Mesenchymal stem cell (in vitro differentiated cells and primary cell): ENCODE data around the gene TAC4.

Source experiments
- DNase-seq: peaks from one replicate; pipeline ENCODE4 v3.0.0-alpha.2; 2013
- H2AFZ ChIP-seq: one replicate; pipeline ENCODE4 v1.6.1; 2013; ENCODE audit warnings: low read depth, mild to moderate bottlenecking, control low read depth, inconsistent platforms, low read length, moderate library complexity
- H2AK5ac ChIP-seq: 2 replicates; pipeline ENCODE4 v1.6.1; 2013; ENCODE audit warnings: low read length, moderate library complexity, mild to moderate bottlenecking, inconsistent platforms; ENCODE audit not compliant: severe bottlenecking
- H2BK120ac ChIP-seq: one replicate; pipeline ENCODE4 v1.6.1; 2013; ENCODE audit warnings: low read depth, mild to moderate bottlenecking, inconsistent platforms, low read length, moderate library complexity
- H2BK12ac ChIP-seq, 2 experiments: one replicate each; pipeline ENCODE4 v1.6.1; 2013; ENCODE audit warnings: inconsistent platforms in 2 of 2, low read length in 2 of 2, mild to moderate bottlenecking in 2 of 2, moderate library complexity in 2 of 2, control low read depth in 1 of 2
- H2BK15ac ChIP-seq: one replicate; pipeline ENCODE4 v1.6.1; 2013; ENCODE audit warnings: mild to moderate bottlenecking, low read depth, inconsistent platforms; ENCODE audit not compliant: poor library complexity, severe bottlenecking
- H2BK5ac ChIP-seq: 2 replicates; pipeline ENCODE4 v1.6.1; 2013; ENCODE audit warnings: low read depth, mild to moderate bottlenecking, low read length, control low read depth, inconsistent platforms; ENCODE audit not compliant: poor library complexity, severe bottlenecking
- H3K14ac ChIP-seq, 2 experiments: one replicate each; pipeline ENCODE4 v1.6.1; 2013; ENCODE audit warnings: inconsistent platforms in 2 of 2, low read length in 2 of 2, control low read depth in 1 of 2, mild to moderate bottlenecking in 1 of 2, moderate library complexity in 1 of 2
- H3K18ac ChIP-seq, 2 experiments: one replicate each; pipeline ENCODE4 v1.6.1; 2013; ENCODE audit warnings: inconsistent platforms in 2 of 2, low read length in 2 of 2, control low read depth in 1 of 2, low read depth in 1 of 2, mild to moderate bottlenecking in 1 of 2
- H3K23ac ChIP-seq, 2 experiments: one replicate each; pipeline ENCODE4 v1.6.1; 2013; ENCODE audit warnings: inconsistent platforms in 2 of 2, low read length in 2 of 2, mild to moderate bottlenecking in 2 of 2, moderate library complexity in 2 of 2, control low read depth in 1 of 2
- H3K27ac ChIP-seq: 2 replicates; pipeline ENCODE4 v1.5.1; 2013; ENCODE audit warnings: mild to moderate bottlenecking, moderate library complexity, low read length, control low read depth, inconsistent platforms; ENCODE audit not compliant: poor library complexity, severe bottlenecking
- H3K27me3 ChIP-seq, 2 experiments: 2 replicates each; pipeline versions ENCODE4 v1.6.1 to v1.7.0; 2013; ENCODE audit warnings: low read length in 2 of 2, mild to moderate bottlenecking in 2 of 2, moderate library complexity in 2 of 2, control low read depth in 1 of 2, inconsistent platforms in 1 of 2; ENCODE audit not compliant: control insufficient read depth in 1 of 2, insufficient read depth in 1 of 2
- H3K36me3 ChIP-seq, 2 experiments: 2 replicates each; pipeline versions ENCODE4 v1.6.1 to v1.7.0; 2013; ENCODE audit warnings: low read length in 2 of 2, control low read depth in 1 of 2, inconsistent platforms in 1 of 2, low read depth in 1 of 2, mild to moderate bottlenecking in 1 of 2; ENCODE audit not compliant: insufficient read depth in 2 of 2, control insufficient read depth in 1 of 2
- H3K4ac ChIP-seq, 2 experiments: one replicate each; pipeline ENCODE4 v1.6.1; 2013; ENCODE audit warnings: inconsistent platforms in 2 of 2, low read length in 2 of 2, mild to moderate bottlenecking in 2 of 2, moderate library complexity in 2 of 2, control low read depth in 1 of 2, low read depth in 1 of 2
- H3K4me1 ChIP-seq: 2 replicates; pipeline ENCODE4 v1.6.1; 2013; ENCODE audit warnings: low read depth, low read length, control low read depth; ENCODE audit not compliant: control insufficient read depth, insufficient read depth
- H3K4me2 ChIP-seq: 2 replicates; pipeline ENCODE4 v1.6.1; 2013; ENCODE audit warnings: low read length, mild to moderate bottlenecking, inconsistent platforms; ENCODE audit not compliant: poor library complexity, severe bottlenecking
- H3K4me3 ChIP-seq, 2 experiments: 2 replicates each; pipeline versions ENCODE4 v1.5.1 to v1.7.0; 2013; ENCODE audit warnings: low read length in 2 of 2, mild to moderate bottlenecking in 2 of 2, control low read depth in 1 of 2, low read depth in 1 of 2; ENCODE audit not compliant: insufficient read depth in 1 of 2
- H3K79me1 ChIP-seq: replicated peaks from 2 replicates; pipeline ENCODE4 v1.6.1; 2013; ENCODE audit warnings: mild to moderate bottlenecking, control low read depth, low read length, inconsistent platforms; ENCODE audit not compliant: poor library complexity, severe bottlenecking
- H3K9ac ChIP-seq: 2 replicates; pipeline ENCODE4 v1.7.0; 2013; ENCODE audit warnings: mild to moderate bottlenecking, low read length, moderate library complexity
- H3K9me3 ChIP-seq: 2 replicates; pipeline ENCODE4 v1.7.0; 2013; ENCODE audit warnings: mild to moderate bottlenecking, low read length; ENCODE audit not compliant: control insufficient read depth
- H4K8ac ChIP-seq: one replicate; pipeline ENCODE4 v1.6.1; 2013; ENCODE audit warnings: inconsistent platforms, mild to moderate bottlenecking, low read length, moderate library complexity
- H4K91ac ChIP-seq: one replicate; pipeline ENCODE4 v1.6.1; 2013; ENCODE audit warnings: mild to moderate bottlenecking, low read length, inconsistent platforms
- WGBS: methylation state at CpG from one replicate; pipeline ENCODE4 v1.1.7; 2013; ENCODE audit warnings: mixed read lengths; 5-methylcytosine and 5-hydroxymethylcytosine counted together

Gene TAC4

DNA sequence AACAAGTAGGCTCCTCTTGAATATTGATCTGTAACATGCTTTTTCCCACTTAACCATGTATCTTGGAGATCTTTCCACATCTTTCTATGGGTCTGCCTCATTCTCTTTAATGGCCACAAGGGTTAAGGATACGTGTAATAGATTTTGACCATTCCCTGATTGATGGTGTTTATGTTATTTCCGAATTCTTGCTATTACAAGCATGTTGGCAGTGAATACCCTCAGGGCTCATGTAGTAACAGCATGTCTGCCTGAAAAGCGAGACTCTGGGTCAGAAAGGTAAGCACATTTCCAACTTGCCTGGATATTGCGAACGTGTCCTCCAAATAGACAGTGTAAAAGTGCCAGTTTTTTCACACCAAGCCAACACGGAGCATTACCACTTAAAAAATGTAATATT is 5.0 kb downstream of the TAC4 start:
- Histone ChIP-seq H3K18ac (no peak overlapping the region), H3K79me1 (peaks cover 34% of the 10 kb centered on the region), H2BK15ac (no peak overlapping the region), H2BK12ac (no peak overlapping the region), H3K9ac (no peak overlapping the region), H3K36me3 (peaks cover 4 to 47% of the 10 kb centered on the region in 2 experiments), H3K4me1 (peaks cover 21% of the 10 kb centered on the region), H3K23ac (no peak overlapping the region), H3K27me3 (no peaks in the 10 kb centered on the region), H2BK120ac (no peak overlapping the region), H3K27ac (no peak overlapping the region), H2AFZ (no peak overlapping the region), H3K4me2 (no peak overlapping the region), H4K8ac (no peak overlapping the region), H3K4me3 (no peak overlapping the region), H2BK5ac (no peak overlapping the region), H3K9me3 (no peaks in the 10 kb centered on the region), H4K91ac (no peak overlapping the region), H3K4ac (no peak overlapping the region), H2AK5ac (no peak overlapping the region), H3K14ac (no peak overlapping the region)
- WGBS, result 76% methylated on average over 5 of the region's 6 CpGs
- no peak for DNase-seq

DNA sequence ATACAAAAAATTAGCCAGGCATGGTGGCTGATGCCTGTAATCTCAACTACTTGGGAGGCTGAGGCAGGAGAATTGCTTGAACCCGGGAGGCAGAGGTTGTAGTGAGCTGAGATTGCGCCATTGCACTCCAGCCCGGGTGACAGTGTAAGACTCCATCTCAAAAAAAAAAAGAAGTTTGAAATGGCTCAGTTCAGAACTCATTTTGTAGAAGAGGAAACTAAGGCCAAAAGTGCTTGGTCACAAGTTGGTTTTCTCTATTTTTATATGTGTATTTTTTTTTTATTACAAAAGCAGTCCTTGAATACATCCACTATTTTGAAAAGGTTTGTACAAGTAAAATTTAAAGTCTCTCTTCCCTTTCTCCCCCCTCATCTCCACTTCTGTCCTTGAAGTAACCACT is 5.5 kb downstream of the TAC4 start:
- H2BK5ac ChIP-seq, result no peak overlapping the region
- no peak overlapping the region for H3K27ac ChIP-seq
- H2AFZ ChIP-seq, result no peak overlapping the region
- no peaks in the 10 kb centered on the region for H3K27me3 ChIP-seq
- no peak overlapping the region for H4K91ac ChIP-seq
- H3K18ac ChIP-seq, result no peak overlapping the region
- no peak for DNase-seq
- no peak overlapping the region for H3K9ac ChIP-seq
- H3K4me3 ChIP-seq, result no peak overlapping the region
- no peak overlapping the region for H3K14ac ChIP-seq
- H2BK15ac ChIP-seq, result no peak overlapping the region
- peaks cover 34% of the 10 kb centered on the region for H3K79me1 ChIP-seq
- peaks cover 4 to 44% of the 10 kb centered on the region in 2 experiments for H3K36me3 ChIP-seq
- H3K23ac ChIP-seq, result no peak overlapping the region
- H2BK120ac ChIP-seq, result no peak overlapping the region
- 96% methylated on average over 3 of the region's 3 CpGs for WGBS
- H3K4me2 ChIP-seq, result no peak overlapping the region
- H2BK12ac ChIP-seq, result no peak overlapping the region
- H3K4me1 ChIP-seq, result peaks cover 23% of the 10 kb centered on the region
- H3K9me3 ChIP-seq, result no peaks in the 10 kb centered on the region
- H3K4ac ChIP-seq, result no peak overlapping the region
- H4K8ac ChIP-seq, result no peak overlapping the region
- H2AK5ac ChIP-seq, result no peak overlapping the region

DNA sequence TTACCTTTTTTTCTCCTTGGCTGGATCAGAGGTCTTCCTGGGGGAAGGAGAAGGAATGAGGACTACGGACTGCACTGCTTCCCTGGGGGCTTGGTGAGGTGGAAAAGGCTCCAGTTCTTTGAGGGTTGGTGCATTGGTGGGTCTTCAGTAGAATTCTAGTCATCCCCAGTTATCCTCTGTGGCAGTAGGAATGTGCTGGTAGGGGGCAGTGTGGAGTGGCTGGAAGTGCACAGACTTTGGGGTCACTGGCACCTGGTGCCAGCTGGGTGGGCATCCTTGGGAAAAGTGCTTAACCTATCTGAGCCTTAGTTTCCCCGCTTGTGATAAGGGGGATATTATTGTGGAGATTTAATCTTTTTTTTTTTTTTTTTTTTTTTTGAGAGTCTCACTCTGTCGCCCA is 6.3 kb downstream of the TAC4 start:
- no peak for DNase-seq
- Histone ChIP-seq H3K27me3 (no peaks in the 10 kb centered on the region), H4K91ac (no peak overlapping the region), H2AFZ (no peak overlapping the region), H3K36me3 (peaks cover 4 to 37% of the 10 kb centered on the region in 2 experiments), H4K8ac (no peak overlapping the region), H2BK12ac (no peak overlapping the region), H2AK5ac (peak overlapping the region; percentile 11), H2BK15ac (no peak overlapping the region), H2BK5ac (no peak overlapping the region), H3K4me1 (peaks cover 31% of the 10 kb centered on the region), H3K14ac (no peak overlapping the region), H3K23ac (no peak overlapping the region), H3K4me3 (no peak overlapping the region), H3K9ac (no peak overlapping the region), H3K79me1 (peaks cover 34% of the 10 kb centered on the region), H2BK120ac (no peak overlapping the region), H3K9me3 (no peaks in the 10 kb centered on the region), H3K27ac (no peak overlapping the region), H3K4ac (no peak overlapping the region), H3K4me2 (no peak overlapping the region), H3K18ac (no peak overlapping the region)
- WGBS, result 100% methylated on average over 2 of the region's 3 CpGs

DNA sequence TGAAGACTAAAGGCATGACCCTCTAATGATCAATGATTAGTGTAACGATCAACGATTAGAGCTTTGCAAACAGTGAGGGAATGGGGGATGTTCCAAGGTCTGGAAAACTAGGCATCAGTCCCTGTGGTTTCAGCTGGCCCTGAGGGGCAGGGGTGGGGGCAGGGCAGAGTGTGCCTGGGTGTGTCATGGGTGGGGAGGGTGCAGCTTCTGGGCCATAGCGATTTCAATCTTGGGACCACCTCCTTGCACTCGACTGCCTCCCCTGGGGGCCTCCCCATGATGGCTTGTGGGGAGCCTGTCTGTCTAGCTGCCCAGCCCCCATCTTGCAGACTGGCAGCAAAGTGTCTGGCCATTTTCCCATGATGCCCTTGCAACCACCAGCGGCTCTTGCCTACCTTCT is 8.4 kb downstream of the TAC4 start:
- Histone ChIP-seq H3K79me1 (peaks cover 33% of the 10 kb centered on the region), H3K4ac (no peak overlapping the region), H3K4me3 (no peak overlapping the region), H2BK15ac (no peak overlapping the region), H2BK120ac (no peak overlapping the region), H3K27me3 (no peaks in the 10 kb centered on the region), H2AFZ (no peak overlapping the region), H3K4me2 (no peak overlapping the region), H3K18ac (no peak overlapping the region), H4K8ac (no peak overlapping the region), H2AK5ac (no peak overlapping the region), H3K9ac (no peak overlapping the region), H3K23ac (no peak overlapping the region), H2BK5ac (no peak overlapping the region), H3K9me3 (no peaks in the 10 kb centered on the region), H4K91ac (no peak overlapping the region), H2BK12ac (no peak overlapping the region), H3K27ac (no peak overlapping the region), H3K36me3 (peaks cover 7 to 21% of the 10 kb centered on the region in 2 experiments), H3K4me1 (peaks cover 39% of the 10 kb centered on the region), H3K14ac (no peak overlapping the region)
- no peak for DNase-seq
- WGBS, result 95% methylated on average over 5 of the region's 5 CpGs
